HTERT RPE-1 (cell line): ENCODE results near the gene RNF6.

Source experiments
- in situ Hi-C: fragments of 300-500 bp; cut with MboI; formaldehyde crosslinking; loops from 4 replicates; pipeline ENCODE4 v1.14.3; 2020; ENCODE audit warnings: low sequenced_read_pairs

The RNF6 gene

GRCh38 chr13:26227166-26227971, 5.3 kb upstream of the RNF6 start:
- in situ Hi-C loops, result no loop called here

GRCh38 chr13:26225896-26226617, 3.9 kb upstream of the RNF6 start:
- in situ Hi-C loops, result no loop called here

- in situ Hi-C loops, result no loop called here
Measured at GRCh38 chr13:26222520-26223046, 469 bp upstream of the RNF6 start.

- in situ Hi-C loops, result no loop called here
Measured at GRCh38 chr13:26221399-26221720, 754 bp downstream of the RNF6 start.

GRCh38 chr13:26220575-26220974, 1.5 kb downstream of the RNF6 start:
- in situ Hi-C loops, result no loop called here

DNA sequence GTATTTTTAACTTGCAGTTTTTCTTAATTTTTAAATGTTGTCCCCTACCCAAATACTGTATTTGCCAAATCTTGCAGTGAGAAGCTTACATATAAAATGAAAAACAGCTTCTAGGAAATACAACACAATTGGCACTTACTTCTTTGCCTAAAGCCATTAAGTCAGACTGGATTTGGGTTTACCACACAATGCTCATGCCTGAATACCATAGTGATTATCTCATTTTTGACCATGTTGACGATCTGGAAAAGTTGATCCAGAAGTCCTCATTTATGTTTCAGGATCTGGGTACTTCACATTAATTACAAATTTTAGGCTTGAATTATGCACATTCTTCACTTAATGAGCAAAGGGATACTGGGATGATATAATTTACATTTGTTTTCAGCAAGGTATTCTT, 2.4 kb downstream of the RNF6 start:
- in situ Hi-C loops, result no loop called here

DNA sequence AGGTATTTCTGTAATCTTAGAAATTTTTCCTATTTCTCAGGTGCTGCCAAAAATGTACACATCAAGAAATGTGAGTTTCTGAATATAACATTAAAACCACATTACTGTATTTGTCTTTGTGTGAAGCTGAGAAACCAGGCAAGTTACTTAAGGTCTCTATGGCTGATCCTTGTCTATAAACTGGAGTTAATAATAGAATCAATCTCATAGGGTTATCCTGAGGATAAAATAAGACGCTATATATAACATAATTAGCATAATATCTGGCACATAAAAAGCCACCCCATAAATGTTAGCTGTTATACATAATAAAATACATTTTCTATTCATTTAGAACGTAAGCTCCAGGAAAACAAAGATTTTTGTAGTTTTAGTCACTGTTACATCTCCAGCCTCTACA, 6.1 kb downstream of the RNF6 start:
- in situ Hi-C loops, result no loop called here

DNA sequence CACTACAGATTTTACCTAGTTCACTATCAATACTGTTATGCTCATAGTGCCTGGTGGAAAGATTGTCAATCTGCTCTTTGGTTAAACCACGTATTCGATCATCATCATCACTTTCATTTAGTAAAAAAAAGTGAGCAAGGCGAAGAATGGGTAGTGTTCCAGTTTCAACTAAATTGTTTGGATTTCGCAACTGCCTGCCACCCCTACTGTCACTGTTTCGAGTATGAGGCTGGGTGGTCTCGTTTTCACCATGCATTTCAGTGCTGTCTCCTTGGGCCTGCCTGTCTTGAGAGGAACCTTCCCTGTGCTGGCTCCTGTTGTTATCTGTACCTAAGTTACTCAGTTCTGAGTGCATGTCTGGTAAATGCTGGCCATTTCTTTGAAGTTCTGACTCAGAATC, 8.1 kb downstream of the RNF6 start:
- in situ Hi-C loops, result no loop called here

DNA sequence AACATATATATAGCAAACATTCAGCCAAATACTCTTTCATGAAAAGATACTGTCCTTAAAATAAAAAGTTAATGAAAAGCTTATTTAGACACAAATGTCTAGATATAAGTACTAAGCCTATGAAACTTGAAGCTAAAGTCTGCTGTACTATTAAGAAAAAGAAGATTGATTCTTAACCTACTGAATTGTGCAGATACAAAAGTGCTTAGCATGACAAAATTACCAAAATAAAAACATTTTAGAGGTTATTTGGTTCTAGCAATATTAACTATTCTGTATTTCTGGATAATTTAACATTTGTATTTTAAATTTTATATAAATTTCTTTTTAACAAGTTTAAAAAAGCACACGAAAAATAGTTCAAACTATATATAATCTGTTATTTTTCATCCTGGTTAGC, 8.8 kb downstream of the RNF6 start:
- in situ Hi-C loops, result no loop called here

DNA sequence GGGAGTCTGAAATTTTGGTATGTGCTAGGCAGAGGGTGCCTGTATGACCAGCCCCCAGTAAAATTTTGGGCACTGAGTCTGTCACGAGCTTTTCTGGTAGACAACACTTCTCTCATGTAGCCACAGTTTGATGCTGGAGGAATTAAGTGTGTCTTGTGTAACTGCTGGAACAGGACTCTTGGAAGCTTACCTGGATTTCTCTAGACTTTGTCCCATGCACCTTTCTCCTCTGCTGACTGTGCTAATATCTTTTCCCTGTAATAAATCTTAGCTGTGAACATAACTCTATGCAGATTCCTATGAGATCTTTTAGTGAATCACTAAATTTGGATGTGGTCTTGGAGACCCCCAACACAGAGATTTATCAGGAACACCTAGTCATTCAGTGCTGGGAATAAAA, 13.8 kb downstream of the RNF6 start:
- in situ Hi-C loops, result no loop called here

DNA sequence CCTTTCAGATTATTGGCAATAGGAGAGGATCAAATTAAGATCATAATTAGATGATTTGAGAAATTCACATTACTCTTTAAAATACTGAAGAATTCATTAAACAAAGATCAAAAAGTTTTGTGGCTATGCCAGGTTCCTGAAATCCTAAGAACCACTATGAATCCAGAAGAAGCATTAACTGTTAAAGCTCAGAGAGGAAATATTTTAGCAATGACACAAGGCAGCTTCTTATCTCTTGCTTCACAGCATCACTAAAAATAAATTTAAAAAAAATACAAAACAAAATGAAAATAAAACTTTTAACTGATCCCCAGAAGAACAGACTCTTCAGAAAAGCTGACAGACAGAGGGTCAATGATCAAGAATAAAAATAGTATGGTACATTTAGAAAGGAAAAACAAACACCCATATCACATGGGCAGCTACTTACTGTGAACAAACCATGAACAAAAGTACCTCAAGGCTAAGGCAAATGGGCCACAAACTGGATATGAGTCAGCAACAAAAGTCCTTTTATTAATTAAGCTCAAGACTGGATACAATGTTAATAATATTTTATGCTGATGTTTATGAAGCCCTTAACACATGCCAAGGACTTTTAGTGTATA, 19.6 kb downstream of the RNF6 start:
- in situ Hi-C loops, result no loop called here

DNA sequence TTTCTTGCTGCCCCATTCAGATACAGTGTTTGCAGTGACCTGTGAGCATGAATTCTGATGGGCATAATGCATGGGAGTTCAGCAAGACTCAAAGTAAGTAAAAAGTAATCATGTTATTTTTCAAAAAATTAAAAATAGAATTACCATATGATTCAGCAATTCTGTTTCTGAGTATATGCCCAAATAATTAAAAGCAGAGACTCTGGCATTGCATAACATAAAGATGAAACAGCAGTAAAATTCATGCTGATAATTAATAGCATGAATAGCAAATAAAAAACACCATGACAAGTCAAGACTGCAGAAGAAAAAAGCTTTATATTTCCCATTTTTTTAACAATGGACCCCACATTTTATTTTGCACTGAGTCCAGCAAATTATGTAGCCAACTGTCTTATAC, 21.3 kb downstream of the RNF6 start:
- in situ Hi-C loops, result no loop called here

GRCh38 chr13:26198116-26198515, 24.0 kb downstream of the RNF6 start:
- in situ Hi-C loops, result no loop called here

GRCh38 chr13:26197298-26197697, 24.8 kb downstream of the RNF6 start:
- in situ Hi-C loops, result no loop called here

DNA sequence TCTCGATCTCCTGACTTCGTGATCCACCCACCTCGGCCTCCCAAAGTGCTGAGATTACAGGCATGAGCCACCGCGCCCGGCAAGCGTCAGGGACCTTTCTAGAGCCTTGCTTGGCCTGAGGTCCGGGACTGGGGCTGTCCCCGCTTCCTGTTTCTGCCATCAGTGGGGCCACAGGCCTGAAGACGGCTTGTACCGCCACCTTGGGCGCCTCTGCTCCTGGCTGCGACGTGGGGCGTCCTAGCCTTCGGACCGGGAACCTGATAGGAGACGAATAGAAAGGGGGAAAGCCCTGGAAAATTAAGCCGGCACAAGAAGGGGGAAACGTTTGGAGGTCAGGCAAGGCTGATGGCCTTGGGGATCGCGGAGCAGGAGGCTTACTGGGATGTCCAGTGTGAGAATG, 35.1 kb downstream of the RNF6 start:
- in situ Hi-C loops, result no loop called here

GRCh38 chr13:26186118-26186870, 35.8 kb downstream of the RNF6 start:
- in situ Hi-C loops, result no loop called here

GRCh38 chr13:26185720-26186117, 36.4 kb downstream of the RNF6 start:
- in situ Hi-C loops, result no loop called here

DNA sequence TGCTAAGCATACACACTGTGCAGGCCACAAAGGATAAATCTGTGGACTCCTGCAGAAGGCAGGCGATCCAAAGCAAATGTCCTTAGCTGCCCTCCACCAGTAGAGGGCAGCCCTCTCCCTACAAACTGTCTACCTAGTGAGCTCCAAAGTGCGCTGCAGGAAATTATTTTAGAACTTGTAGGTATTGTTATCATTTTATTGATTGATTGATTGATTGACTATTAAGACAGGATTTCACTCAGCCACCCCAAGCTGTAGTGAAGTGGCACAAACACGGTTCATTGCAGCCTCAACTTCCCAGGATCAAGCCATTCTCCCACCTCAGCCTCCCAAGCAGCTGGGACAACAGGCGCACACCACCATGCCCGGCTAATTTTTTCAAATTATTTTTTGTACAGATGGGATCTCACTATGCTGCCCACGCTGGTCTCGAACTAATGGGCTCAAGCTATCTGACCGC, 37.3 kb downstream of the RNF6 start:
- in situ Hi-C loops, result no loop called here

- in situ Hi-C loops, result no loop called here
Measured at GRCh38 chr13:26183416-26183815, 38.7 kb downstream of the RNF6 start.

DNA sequence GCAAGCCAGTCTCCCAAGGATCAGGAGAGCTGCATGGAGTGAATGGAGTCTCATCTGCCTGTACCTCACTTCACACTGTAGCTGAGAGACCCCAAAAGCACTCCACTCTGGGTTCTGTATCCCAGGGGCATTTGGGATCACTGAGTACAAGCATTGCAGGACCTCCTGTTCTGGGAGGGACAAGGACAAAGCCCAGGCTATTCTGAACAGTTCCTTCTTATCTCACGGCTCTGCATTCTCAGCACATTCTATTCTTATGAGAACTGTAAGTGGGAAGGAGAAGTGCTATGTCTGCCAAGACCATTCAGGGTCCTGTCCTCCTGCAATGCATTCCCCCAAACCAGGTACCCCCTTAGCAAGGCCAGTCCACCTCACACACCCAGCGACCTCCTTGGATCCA, 42.8 kb downstream of the RNF6 start:
- in situ Hi-C loops, result no loop called here

DNA sequence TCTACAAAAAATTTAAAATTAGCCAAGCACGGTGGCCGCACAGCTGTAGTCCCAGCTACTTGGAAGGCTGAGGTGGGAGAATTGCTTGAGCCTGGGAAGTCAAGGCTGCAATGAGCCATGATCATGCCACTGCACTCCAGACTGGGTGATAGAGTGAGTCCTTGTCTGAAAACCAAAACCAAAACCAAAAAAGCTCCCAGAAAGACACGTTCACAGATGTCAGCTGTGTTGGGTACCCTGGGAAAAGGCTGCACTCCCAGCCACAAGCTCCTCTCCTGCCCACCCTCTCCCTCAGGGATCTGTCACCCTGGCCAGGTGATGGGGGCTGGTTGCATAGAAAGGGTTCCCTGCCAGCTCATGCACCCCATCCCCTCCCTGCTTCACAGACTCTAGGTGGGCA, 53.3 kb downstream of the RNF6 start:
- in situ Hi-C loops, result no loop called here
